NCI-H146 treated with DMSO at 0.1 percent for 48 hours (cell line): Measurements from ENCODE around the gene B3GNT2.
A peak's percentile ranks its signal among the peaks of the same experiment; 100 is the strongest.
"Not testable (repeated sequence)": the region's sequence is repeated elsewhere in the genome, so short reads cannot be mapped to it uniquely, and the experiment has no call there.

Source experiments
- DNase-seq: peaks from one replicate; lab custom pipeline; 2025; ENCODE audit not compliant: unreplicated experiment; lab: John Stamatoyannopoulos, UW

B3GNT2 gene

DNA sequence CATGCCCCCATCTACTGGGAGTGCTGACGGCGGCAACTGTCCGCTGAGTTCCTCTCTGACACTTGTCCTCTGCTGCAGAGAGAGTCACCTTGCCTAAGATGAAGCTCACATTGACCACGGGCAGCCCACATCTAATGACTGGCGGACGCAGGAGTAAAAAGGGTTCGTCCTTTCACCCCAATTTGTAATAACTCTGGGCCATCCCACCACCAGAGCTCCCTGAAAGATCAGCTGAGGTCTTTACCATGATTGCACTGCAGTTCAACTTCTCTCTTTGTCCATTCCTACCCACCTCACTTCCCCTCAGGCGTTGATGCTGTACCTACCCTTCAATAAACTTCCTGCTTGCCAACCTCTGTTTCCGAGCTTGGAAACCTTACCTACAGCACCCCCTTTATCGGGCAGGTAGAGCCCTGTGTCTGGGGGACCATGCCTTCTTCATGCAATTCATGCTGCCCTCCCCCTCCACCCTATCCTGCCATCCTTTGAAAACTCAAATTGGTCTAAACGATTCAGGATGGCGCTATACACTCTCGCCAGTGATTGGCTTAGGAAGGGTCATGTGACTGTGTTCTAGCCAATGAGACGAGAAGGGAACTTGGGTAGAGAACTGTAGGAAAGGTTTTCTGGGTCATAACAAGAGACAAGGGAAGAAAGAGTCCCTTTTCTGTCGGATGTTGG lies 10.3 kb upstream of the B3GNT2 start:
- no peak for DNase-seq

DNA sequence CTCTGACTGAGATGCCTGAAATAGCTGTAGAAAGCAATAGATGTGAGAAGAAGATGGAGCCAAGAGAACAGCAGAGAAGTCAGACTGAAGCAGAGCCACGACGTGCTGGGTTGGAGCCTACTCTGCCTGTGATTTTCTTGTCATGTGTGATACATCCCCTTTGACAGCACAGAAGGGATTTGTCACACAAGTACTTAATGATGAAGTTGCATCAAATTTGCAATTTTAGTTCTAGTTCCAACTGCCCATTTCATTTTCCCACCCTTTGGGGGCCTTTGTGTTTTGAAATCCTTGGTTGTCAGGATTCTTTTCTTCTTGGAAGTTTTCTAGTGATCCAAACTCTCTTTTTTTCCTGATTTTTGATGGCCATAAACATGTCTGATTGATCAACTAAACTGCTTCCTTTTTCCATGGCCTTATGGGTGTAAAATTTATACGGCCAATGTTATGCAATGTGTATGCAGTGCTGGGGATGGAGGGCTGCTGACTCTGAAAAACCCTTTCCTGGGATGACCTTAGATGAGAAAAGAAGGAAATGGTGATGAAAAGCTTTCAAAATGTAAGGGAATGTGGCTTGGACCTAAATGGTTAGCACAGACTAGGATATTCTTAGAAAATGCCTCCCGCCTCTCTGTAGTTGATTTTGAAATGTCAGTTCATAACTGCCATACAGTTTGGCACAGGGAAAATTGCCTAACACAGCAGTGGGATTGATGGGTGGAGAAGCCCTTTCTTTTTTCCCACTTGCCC lies 9.6 kb upstream of the B3GNT2 start:
- no peak for DNase-seq

DNA sequence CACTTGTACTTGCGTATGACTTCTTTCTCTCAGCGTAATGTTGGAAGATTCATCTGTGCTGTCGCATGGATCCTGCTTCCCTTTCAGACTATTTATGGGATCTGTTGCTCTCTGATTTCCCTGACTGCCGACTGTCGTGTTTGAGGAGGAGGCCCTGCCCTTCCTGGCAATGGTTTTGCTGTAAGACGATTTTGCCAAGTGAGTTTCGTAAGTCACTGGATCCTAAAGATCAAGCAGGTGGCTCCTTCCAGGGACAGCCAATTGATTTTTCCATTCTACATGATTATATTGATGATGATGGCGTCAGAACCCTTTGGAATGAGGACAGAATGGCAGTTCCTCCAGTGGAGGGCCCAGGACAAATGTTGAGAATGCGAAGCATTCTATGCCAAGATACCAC lies 8.7 kb upstream of the B3GNT2 start:
- no peak for DNase-seq

DNA sequence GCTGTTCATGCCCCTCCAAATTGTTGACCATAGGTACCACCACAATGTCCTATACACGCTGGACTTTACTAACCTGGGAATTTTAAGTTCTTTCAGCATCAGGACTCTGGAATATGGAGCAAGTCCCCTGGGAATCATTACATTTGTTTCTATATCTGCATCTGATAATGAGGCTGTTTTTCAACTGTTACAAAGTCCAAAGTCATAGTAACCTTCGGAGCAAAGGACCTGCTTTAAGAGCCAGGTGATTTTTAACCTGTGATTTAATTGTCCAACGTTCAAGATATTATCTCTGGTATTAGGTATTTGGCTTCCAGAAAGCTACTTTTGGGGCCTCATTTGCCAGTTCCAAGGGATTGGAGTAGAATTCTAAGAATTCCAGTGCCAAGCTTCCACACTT lies 7.5 kb upstream of the B3GNT2 start:
- DNase-seq: no peak

DNA sequence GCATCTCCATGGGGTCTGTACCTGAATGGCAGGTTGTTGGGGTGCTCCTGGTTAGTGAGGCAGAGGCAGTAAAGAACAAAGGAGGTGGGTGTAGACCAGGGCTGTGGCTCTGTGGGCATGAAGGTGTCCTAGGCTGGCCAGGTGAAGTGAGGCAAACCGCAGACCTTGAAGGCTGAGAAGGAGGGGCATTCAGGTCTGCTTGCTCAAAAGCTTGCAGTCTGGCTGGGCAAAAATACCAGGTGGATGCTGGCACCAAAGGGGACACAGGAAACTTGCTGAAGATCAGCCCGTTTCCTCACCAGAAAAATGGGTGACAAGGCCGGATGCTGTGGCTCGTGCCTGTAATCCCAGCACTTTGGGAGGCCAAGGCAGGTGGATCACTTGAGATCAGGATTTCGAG lies 6.7 kb upstream of the B3GNT2 start:
- DNase-seq: no peak

DNA sequence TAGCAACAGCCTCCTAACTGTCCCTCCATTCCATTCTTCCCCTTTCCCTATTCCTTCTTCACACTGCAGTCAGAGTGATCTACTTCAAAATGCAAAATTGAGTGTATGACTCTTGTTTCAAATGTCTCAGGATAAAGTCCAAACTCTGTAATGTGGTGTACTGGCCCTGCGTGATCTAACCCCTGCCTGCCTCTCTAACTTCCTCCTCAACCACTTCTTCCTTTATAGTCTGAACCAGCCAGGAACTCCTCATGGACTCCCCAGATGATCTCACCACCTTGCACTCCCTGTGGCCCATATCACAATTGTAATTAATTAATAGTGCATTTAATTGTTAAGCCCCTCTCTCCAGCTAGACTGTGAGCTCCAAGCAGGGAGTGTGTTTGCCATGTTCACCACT lies 3.1 kb upstream of the B3GNT2 start:
- no peak for DNase-seq

DNA sequence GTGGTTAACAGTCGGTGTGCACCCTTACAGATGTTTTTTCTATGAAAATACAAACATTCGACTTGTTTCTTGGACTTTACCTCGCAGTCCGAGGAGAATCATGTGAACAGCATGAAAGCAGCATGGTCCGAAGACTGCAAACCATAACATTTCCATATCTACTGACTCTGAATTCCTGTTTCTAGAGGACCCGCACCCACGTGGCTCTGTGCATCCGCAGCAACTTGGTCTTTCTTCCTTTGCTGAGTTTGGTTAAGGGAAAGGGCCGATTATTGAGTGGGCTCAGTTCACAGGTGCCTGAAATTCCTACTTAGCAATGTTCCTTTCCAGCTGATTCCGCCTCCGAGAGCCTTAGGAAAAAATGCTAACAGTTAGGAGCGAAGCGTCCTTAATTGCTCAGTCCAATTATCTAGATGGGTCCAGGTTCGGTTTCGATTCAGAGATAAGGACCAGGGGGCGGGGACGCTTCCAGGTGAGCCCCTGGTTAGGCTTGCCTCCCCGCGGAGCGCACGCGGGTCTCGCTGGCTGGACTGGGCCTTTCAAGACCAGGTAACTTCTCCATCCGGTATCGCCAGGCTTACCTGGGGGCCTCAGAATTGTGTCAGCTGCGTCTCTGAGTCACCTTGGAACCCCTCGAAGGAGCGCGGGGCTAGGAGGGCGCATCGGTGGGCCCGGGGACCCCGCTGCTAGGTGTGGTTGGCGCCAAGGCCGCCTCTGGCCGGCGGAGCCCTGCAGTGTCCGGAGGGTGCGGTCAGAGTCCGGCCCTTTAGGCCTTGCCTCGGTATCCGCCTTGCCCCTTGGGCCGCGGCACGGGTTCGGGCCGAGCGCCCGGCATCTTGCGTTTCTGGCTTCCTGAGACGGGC lies 1.1 kb upstream of the B3GNT2 start:
- no peak for DNase-seq

DNA sequence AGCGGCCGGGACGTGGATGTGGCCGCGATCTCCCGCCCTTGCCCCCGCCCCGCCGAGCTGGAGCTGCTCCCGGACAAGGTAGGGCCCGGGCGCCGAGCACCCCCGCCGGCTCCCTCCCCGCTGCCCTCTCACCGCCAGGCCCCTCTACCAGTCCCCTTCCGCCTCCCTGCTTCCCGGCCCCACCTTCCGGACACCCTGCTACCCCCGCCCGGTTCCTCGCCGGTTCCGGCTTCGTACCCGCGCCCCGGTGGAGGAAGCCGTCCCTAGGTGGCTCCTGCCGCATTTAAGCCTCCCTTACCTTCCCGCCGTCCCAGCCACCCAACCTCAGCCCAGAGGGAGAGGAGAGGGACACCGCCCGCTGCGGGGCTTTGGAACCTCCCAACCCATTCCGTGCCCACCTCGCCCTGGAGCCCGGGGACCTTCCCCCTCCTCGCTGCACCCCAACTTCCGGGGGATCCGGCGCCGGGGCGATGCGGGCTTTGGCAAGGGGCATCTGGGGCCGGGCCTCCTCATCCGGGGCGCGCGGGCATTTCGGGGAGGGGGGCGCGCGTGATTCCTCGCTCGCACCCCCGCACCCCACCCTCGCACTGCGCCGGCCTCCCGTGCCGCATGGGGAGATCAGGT lies 475 bp downstream of the B3GNT2 start:
- DNase-seq: no peak

DNA sequence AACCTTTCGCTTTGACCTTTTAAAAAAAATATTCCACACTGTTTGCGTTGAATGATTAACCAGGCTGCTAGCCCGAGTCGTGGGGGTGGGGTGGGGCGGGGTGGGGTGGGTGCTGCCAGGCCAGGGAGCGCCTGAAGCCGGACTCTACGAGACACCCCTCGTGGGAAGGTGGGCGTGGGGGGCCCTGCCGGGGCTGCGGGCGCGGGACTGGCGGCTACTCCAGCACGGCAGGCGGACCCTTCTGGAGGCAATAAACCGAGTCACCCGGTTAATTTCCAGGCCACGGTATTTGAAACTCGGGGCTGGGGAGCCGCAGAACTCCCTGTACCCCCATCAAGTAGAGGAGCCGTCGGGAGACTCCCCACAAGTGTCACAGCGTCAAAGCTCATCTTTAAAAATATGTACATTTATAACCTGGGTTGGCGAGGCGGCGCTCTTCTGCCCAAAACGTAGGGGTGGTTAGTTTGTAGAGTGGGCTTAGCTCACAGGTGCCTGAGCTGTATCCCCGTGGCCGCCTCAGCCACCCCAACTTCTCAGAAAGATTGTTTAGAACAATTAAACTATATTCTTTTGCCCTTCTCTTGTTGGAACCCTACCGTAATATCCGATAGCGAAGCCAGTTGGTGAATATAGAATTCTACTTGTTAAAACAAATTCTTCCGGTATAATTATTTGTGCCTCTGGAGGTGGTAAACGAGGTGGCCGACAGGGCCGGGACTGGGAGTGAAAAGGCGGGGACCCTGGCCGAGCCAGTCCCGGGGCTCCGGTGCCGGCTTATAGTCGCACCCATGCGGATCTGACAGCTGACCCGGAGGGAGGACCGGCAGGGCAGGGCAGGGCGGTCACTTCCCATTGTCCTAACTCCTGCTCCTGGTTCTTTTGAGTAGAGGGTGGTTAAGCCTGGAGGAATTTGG lies 1.4 kb downstream of the B3GNT2 start:
- peak; percentile 10 for DNase-seq

DNA sequence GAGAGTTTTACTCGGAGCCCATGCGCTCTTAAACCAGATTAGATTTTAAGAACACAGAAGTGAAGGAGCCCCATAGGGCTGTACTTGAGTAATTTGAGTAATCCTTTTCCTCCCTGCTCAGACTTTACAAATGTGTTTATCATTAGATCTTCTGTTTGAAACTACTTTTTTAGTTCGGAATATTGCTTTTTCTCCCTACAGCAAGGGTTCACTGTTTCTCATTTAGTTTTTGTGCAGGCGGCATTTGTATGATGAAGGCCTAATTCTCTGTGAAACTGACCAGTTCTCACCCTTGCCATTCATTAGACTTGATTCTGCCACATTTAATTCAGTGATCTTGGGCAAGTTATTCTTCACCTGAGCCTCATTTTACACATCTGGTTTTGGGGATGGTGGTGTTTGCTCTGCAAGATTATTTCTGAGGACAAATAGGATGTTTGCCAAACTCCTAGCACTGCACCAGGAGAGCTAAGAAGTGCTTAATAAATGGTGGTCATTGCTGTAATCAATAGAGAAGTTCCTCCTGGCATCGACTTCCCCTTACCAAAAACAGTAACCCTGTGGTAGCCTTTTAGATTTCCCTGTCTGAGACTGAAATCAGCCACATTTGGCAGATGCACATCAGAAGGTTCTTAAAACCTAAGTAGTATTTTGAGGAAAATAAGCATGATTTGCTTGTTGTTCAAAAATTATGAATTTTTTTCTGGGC lies 2.2 kb downstream of the B3GNT2 start:
- no peak for DNase-seq

DNA sequence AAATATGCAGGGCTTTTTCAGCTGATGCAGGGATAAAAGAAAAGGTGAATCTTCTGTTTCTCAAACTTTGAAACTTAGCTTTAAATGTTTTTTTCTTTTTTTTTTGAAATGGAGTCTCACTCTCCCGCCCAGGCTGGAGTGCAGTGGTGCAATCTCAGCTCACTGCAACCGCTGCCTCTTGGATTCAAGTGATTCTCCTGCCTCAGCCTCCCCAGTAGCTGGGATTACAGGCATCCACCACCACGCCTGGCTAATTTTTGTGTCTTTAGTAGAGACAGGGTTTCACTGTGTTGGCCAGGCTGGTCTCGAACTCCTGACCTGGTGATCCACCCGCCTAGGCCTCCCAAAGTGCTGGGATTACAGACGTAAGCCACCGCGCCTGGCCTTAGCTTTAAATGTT lies 2.9 kb downstream of the B3GNT2 start:
- not testable (repeated sequence) for DNase-seq

DNA sequence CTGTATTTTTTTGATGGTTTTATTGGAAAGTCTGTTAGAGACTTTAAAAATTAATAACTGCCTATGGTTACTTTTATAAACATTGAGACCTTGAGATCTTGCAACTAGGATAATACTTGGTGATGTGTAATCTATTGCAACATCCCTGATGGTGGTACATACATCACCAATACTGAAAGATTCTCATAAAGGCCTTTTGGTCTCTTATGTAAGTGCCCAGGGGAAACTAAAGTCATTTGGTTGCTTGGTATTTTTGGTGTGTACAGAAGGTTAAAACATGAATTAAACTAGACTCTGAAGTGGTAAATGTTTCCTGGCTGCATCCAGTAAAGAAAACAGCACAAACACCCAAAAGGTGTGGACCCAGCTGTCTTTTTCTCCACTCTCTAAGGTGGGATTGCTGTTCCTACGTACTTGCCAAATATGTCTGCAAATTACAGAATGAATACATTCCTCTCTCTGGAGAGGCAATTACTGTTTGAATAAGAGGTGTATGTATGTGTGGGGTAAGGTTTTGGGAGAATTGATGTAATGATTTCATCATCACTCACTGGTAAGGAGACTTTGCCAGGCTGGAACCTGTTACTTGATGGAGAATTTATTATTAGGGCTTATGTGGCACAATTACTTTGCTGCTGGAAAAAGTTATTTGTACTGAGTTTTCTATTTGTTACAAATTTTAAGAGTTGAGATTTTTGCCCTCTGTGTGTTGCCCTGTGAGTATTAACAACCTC lies 3.6 kb downstream of the B3GNT2 start:
- no peak for DNase-seq

DNA sequence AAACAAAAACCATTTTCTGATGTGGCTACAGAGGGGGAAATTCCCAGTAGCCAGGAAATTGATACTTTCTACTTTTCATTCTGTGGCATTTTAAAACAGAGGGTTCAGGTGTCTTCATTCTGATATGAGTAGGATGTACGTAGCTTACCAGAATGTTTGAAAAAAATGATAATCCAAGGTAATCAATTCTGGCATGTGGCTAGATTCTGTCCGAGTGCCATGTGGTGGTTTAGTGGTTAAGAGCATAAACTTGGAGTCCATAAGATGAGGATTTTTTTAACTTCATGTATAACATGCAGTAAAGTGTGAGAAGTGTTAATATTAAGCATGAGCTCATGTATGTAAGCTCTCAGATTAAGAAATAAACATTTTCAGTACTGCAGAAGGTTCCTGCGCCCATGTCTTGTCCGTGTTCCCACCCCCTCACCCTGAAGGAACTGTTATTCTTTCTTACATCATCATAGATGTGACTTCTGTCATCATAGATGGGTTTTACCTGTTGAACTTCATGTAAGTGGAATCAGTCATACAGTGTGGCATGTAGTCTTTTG lies 4.5 kb downstream of the B3GNT2 start:
- DNase-seq: no peak

DNA sequence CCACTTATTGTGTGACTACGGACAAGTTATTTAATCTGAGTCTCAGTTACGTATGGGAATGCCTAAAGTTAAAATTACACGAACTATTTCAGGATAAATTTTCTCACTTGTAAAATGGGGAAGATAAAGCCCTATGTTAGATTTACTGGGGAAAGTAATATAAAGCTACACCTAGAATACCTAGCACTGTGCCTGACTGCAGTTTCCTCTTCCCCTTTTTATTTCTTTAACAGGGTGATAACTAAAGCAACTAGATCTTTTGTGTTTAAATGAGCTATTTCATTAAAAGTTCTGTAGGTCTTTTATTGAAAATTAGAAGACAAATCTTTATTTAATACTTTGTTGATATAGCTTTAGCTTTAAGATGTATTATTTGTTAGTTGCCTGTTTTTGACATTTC lies 5.0 kb downstream of the B3GNT2 start:
- no peak for DNase-seq

DNA sequence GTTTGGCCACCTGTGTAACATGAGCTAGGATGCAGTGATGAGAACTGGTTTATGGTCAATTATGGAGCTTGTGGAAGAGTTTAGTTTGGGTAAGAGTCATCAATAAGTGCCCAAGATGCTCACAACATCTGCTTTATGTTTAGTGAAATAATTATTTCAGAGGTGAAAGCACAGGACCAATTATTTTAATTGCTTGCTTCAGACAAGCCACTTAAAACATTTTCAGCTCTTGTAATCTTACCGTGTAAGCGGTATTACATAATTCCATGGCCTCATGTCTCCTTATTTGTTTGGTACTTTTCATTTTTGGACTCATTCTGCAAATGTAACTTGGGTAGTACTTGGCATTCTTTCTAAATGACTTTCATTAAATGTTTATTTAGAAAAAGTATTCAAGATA lies 5.4 kb downstream of the B3GNT2 start:
- DNase-seq: peak; percentile 67

DNA sequence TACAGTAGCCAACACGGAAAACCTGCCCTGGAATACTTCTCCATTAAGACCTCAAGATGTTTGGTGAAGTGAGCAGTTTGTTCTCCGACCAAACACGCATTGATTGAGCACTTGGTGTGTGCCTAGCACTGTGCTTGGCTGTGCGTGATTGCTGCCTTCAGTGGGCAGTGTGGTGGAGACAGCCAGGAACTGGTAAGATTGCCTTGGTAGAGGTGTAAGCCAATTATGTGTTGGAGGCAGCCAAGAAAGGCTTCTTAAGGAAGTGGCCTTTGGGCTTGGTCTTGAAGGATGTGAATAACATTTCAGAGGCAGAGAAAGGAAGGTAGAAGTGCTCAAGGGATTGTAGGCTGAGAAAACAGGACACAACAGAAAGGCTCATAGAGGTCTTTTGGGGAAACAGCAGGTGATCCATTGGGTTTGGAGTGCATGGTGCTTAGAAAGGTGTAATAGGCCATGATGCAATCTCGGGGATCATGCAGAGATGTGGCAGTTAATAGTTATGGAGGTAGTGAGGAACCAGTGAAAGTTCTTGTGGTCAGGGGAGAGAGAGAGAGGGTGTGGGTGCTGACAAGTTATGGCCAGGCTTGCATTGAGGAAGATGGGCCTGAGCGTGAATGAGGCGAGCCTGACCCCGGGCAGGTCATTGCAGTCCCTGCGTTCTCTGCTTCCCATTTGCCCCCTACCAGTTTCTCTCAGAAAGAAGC lies 6.3 kb downstream of the B3GNT2 start:
- DNase-seq: no peak

DNA sequence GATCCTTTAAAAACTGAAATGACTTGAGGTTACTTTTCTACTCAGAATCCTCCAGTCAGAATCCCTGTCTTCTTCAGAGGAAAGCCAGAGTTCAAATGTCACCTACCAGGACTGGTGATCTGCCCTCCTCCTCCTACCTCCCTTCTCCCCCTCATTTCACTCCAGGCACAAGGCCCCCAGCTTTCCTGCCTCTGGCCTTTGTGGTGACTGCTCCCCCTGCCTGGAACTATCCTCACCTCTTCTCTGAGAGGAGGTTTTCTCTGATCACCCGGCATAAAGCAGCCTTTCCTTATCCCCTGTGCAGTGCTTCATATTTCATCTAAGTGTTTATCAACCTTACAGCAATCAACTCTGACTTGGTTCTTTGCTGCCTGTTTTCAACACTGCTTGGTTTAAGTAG lies 6.8 kb downstream of the B3GNT2 start:
- no peak for DNase-seq

DNA sequence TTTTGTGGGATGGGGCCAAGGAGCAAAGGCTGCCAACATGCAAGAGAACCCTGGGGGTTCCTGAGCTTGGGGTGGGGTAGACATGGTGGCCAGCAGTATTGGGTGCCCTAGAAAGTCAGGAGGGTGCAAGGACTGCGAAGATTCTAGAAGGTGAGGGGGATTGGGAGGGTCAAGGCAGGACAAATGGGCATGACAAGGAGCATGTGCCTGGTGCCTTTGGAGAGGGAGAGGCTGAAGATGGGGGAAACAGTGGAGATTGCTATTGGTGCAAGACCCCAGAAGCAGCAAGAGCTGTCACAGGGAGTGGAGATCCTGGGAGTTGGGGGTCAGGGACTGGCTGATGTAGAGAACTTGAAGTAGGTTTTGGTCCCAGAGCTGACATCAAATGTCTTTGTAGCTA lies 7.5 kb downstream of the B3GNT2 start:
- DNase-seq: no peak
